Caco-2 (cell line): ENCODE data around the gene SAMD4A. TPM values are rescaled to one million over a fixed set of nuclear protein-coding genes. Genes with fewer than 3 reads are reported as not detected.
"Not testable (repeated sequence)": the region's sequence is repeated elsewhere in the genome, so short reads cannot be mapped to it uniquely, and the experiment has no call there.

Source experiments
- BruUV-seq: library from RNA; stranded (reverse); fragments of 400-500 nt; replicated peaks from 2 replicates; lab custom pipeline; 2021; lab: Mats Ljungman, UMichigan
- CTCF ChIA-PET: fragments of 300-600 bp; sonication (Branson Sonifier 250); formaldehyde crosslinking; loops from one replicate; lab custom pipeline; 2022; ENCODE audit warnings: antibody characterized with exemption; lab: Charles Lee
- POLR2A ChIA-PET: fragments of 300-600 bp; sonication (Branson Sonifier 250); formaldehyde crosslinking; loops from one replicate; lab custom pipeline; 2022; ENCODE audit warnings: antibody characterized with exemption; lab: Charles Lee
- DNase-seq, 2 experiments: peaks; one replicate each; pipeline versions ENCODE4 v3.0.0 to v3.0.0-alpha.2; 2020 to 2022
- H3K27me3 ChIP-seq: replicated peaks from 2 replicates; pipeline ENCODE4 v1.6.0; 2011; ENCODE audit warnings: low read length; ENCODE audit not compliant: control insufficient read depth, insufficient read depth
- H3K36me3 ChIP-seq: 2 replicates; pipeline ENCODE4 v1.5.1; 2011; ENCODE audit warnings: low read length; ENCODE audit not compliant: control insufficient read depth, insufficient read depth
- H3K4me1 ChIP-seq: fragments of 250-450 bp; sonication (Bioruptor Pico); 2 replicates; pipeline ENCODE4 v1.5.1; 2020; ENCODE audit warnings: mild to moderate bottlenecking
- H3K4me3 ChIP-seq: 2 replicates; pipeline ENCODE4 v1.5.1; 2011; ENCODE audit warnings: low read depth, mild to moderate bottlenecking, control low read depth, low read length
- H3K9me3 ChIP-seq: fragments of 250-450 bp; sonication (Bioruptor Pico); 2 replicates; pipeline ENCODE4 v1.5.1; 2020; ENCODE audit warnings: mild to moderate bottlenecking, moderate library complexity
- H3K27ac Mint-ChIP-seq: one replicate; pipeline ENCODE4 v1.8.0; 2022; ENCODE audit warnings: mixed read lengths; ENCODE audit not compliant: unreplicated experiment
- H3K27me3 Mint-ChIP-seq: one replicate; pipeline ENCODE4 v1.8.0; 2022; ENCODE audit warnings: mixed read lengths; ENCODE audit not compliant: insufficient read depth, unreplicated experiment
- H3K36me3 Mint-ChIP-seq: one replicate; pipeline ENCODE4 v1.8.0; 2022; ENCODE audit warnings: mild to moderate bottlenecking, mixed read lengths; ENCODE audit not compliant: insufficient read depth, unreplicated experiment
- H3K4me1 Mint-ChIP-seq: one replicate; pipeline ENCODE4 v1.8.0; 2022; ENCODE audit warnings: low read depth, mixed read lengths; ENCODE audit not compliant: unreplicated experiment
- H3K4me3 Mint-ChIP-seq: one replicate; pipeline ENCODE4 v1.8.0; 2022; ENCODE audit warnings: mild to moderate bottlenecking, moderate library complexity, mixed read lengths; ENCODE audit not compliant: unreplicated experiment
- H3K9me3 Mint-ChIP-seq: one replicate; pipeline ENCODE4 v1.8.0; 2022; ENCODE audit warnings: mixed read lengths; ENCODE audit not compliant: unreplicated experiment
- intact Hi-C: fragments of 100-400 bp; cut with micrococcal nuclease; formaldehyde crosslinking; loops from one replicate; pipeline ENCODE4 v1.10.0; 2022; ENCODE audit not compliant: unreplicated experiment
- total RNA-seq: library from RNA; stranded (reverse); gene quantifications from 2 replicates; pipeline ENCODE4 v1.2.3, GENCODE V29; 2022
- TF ChIP-seq, protein P1 (sequence below), 2 experiments: fragments of 200-600 bp in 1 of 2; IDR thresholded peaks; 1 replicate in 1 of 2; 2 replicates in 1 of 2; pipeline versions ENCODE4 v1.5.1 to v1.8.0; 2011 to 2022; ENCODE audit warnings: antibody characterized with exemption in 1 of 2, control low read depth in 1 of 2, inconsistent platforms in 1 of 2, low read depth in 1 of 2, low read length in 1 of 2, mild to moderate bottlenecking in 1 of 2, moderate library complexity in 1 of 2; ENCODE audit not compliant: insufficient read depth in 1 of 2, severe bottlenecking in 1 of 2, unreplicated experiment in 1 of 2

SAMD4A gene
- total RNA-seq, 1 experiment from 2014 or later = 60.8 TPM

DNA sequence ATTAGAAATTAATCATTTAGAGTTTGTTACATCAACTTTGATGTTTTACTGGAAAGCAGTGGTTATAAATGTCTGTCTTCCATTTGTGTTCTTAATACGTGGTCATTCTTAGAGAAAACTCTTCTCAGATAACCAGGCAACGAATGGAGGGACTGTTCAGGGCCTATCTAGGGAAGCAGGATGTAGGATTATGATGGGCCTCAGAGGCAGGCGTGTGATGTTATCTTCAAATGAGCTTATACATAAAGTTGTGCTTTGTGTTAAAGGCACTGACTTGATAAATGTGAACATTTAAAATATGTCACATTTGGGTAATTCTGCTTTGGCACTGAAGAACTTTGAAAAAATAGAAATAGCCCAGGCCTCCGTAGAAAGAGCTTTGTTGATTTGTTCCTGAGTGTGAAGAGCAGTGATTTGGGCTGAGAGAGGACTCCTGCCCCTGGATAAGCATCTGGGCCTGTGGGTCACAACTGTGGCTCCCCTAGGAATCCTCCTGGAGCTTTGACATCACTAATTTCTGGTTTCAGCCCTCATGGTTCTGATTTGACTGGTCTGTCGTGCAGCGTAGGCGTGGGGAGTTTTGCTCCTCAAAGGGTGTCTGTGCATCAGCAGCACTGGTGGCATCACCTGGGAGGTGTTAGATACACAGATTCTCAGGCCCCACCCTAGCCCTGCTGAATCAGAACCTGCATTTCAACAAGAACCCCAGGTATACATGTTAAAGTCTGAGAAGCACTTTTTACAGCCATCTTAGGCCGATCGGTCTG, 55.4 kb downstream of the SAMD4A start:
- peaks cover 10% of the 10 kb centered on the region for H3K36me3 Mint-ChIP-seq
- Histone ChIP-seq H3K4me3 (no peak overlapping the region), H3K27me3 (no peaks in the 10 kb centered on the region), H3K9me3 (peaks cover 3% of the 10 kb centered on the region; the same call in 1 of the 2 replicates), H3K36me3 (no peaks in the 10 kb centered on the region), H3K4me1 (peaks cover 30% of the 10 kb centered on the region)
- TF ChIP-seq, protein P1, sequence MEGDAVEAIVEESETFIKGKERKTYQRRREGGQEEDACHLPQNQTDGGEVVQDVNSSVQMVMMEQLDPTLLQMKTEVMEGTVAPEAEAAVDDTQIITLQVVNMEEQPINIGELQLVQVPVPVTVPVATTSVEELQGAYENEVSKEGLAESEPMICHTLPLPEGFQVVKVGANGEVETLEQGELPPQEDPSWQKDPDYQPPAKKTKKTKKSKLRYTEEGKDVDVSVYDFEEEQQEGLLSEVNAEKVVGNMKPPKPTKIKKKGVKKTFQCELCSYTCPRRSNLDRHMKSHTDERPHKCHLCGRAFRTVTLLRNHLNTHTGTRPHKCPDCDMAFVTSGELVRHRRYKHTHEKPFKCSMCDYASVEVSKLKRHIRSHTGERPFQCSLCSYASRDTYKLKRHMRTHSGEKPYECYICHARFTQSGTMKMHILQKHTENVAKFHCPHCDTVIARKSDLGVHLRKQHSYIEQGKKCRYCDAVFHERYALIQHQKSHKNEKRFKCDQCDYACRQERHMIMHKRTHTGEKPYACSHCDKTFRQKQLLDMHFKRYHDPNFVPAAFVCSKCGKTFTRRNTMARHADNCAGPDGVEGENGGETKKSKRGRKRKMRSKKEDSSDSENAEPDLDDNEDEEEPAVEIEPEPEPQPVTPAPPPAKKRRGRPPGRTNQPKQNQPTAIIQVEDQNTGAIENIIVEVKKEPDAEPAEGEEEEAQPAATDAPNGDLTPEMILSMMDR (IDR thresholded peaks at IDR 0.05; ENCODE audit: insufficient read depth in 1 of 2, low read depth in 1 of 2, low read length in 1 of 2, severe bottlenecking in 1 of 2, unreplicated experiment in 1 of 2) = no peak
- no peaks in the 10 kb centered on the region for H3K27me3 Mint-ChIP-seq
- no peak for DNase-seq
- intact Hi-C loops = no loop called here
- H3K9me3 Mint-ChIP-seq = no peaks in the 10 kb centered on the region
- ChIA-PET CTCF (interaction anchor here (0.6 kb wide), 1 partner anchor 147 kb away, joined by 3 read pairs; no protein-coding TSS in a partner anchor), POLR2A (interaction anchor here (0.6 kb wide), 1 partner anchor 25 kb away, joined by 9 read pairs; no protein-coding TSS in a partner anchor)
- no TSS peak for BruUV-seq
- peak overlapping the region; percentile 54 for H3K27ac Mint-ChIP-seq
- H3K4me3 Mint-ChIP-seq = no peak overlapping the region
- H3K4me1 Mint-ChIP-seq = peaks cover 18% of the 10 kb centered on the region

DNA sequence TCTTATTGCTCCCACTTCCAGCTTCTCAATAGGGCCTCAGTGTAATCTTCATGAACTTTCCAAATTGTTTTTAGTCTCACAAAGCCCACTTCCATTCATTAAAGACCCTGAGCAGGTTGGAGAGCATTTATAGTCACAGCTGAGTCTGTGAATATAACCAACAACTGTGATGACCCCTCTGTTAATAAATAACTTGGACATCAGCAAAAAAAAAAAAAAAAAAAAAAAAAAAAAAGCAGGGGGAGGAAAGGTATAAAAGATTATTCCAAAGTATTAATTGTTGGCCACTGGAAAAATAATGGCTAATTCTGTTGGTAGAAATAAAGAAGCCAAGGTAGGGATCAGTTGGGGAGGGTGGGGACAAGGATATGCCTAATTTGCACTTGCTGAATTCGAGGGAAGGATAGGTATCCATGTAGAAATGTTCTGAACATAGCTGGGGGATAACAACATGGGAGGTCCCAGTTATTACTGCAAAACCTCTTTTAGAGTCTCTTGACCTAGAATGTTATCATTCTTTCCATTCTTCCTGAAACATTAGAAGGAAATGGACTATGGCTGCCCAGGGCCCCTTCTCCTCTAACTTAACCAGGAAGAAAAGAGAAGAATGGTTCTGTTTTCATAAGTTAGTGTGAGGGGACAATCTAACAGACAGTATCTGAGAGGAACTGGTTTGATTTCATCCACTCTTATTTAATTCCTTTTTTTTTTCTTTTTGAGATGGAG, 56.5 kb downstream of the SAMD4A start:
- intact Hi-C loops = loop anchor here (2.0 kb wide), 1 partner anchor 19 kb away; no protein-coding TSS in a partner anchor
- POLR2A ChIA-PET = interaction anchor here (0.6 kb wide), 1 partner anchor 24 kb away, joined by 9 read pairs; no protein-coding TSS in a partner anchor
- Mint-ChIP-seq H3K9me3 (no peaks in the 10 kb centered on the region), H3K4me3 (no peak overlapping the region), H3K36me3 (peaks cover 16% of the 10 kb centered on the region), H3K27me3 (no peaks in the 10 kb centered on the region), H3K27ac (peak overlapping the region; percentile 65), H3K4me1 (peaks cover 18% of the 10 kb centered on the region)
- Histone ChIP-seq H3K4me1 (peaks cover 30% of the 10 kb centered on the region), H3K9me3 (no peaks in the 10 kb centered on the region), H3K4me3 (no peak overlapping the region), H3K27me3 (no peaks in the 10 kb centered on the region), H3K36me3 (no peaks in the 10 kb centered on the region)
- no peak for DNase-seq
- BruUV-seq = no TSS peak
- TF ChIP-seq, protein P1 (IDR thresholded peaks at IDR 0.05; ENCODE audit: insufficient read depth in 1 of 2, low read depth in 1 of 2, low read length in 1 of 2, severe bottlenecking in 1 of 2, unreplicated experiment in 1 of 2) = no peak
- CTCF ChIA-PET = no interaction called here

DNA sequence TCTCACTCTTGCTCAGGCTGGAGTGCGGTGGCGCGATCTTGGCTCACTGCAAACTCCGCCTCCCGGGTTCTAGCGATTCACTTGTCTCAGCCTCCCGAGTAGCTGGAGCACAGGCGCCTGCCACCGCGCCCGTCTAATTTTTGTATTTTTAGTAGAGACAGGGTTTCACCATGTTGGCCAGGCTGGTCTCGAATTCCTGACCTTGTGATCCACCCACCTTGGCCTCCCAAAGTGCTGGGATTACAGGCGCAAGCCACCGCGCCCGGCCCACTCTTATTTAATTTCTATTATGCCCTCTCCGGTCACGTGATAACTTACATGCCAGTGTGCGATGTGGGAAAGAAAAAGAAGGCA, 57.1 kb downstream of the SAMD4A start:
- CTCF ChIA-PET = interaction anchor here (0.7 kb wide), 1 partner anchor 23 kb away, joined by 3 read pairs; no protein-coding TSS in a partner anchor
- POLR2A ChIA-PET, H3K27me3 Mint-ChIP-seq, BruUV-seq, H3K9me3 Mint-ChIP-seq, H3K9me3 ChIP-seq, DNase-seq, H3K4me3 ChIP-seq, H3K4me3 Mint-ChIP-seq, H3K36me3 ChIP-seq, H3K27me3 ChIP-seq: not testable (repeated sequence)
- intact Hi-C loops = loop anchor here (2.0 kb wide), 1 partner anchor 19 kb away; no protein-coding TSS in a partner anchor
- peaks cover 30% of the 10 kb centered on the region for H3K4me1 ChIP-seq
- Mint-ChIP-seq H3K27ac (peak overlapping the region; percentile 65), H3K36me3 (peaks cover 16% of the 10 kb centered on the region), H3K4me1 (peaks cover 18% of the 10 kb centered on the region)
